OCI-LY1 (cell line): Measurements from ENCODE around the gene CTCFL.

ENCODE experiments used
- CTCF ChIP-seq: fragments of 200-600 bp; sonication (generic), shearing (Covaris generic); IDR thresholded peaks from 2 replicates; pipeline ENCODE4 v1.5.1; 2017; ENCODE audit warnings: mild to moderate bottlenecking, antibody characterized with exemption, low read length, moderate library complexity, mixed read lengths
- EZH2 ChIP-seq: fragments of 200-600 bp; sonication (generic), shearing (Covaris generic); IDR thresholded peaks from 2 replicates; pipeline ENCODE4 v1.8.0; 2017; ENCODE audit warnings: borderline replicate concordance, mixed run types, mild to moderate bottlenecking, antibody characterized with exemption, low read length, moderate library complexity, mixed read lengths

DNA sequence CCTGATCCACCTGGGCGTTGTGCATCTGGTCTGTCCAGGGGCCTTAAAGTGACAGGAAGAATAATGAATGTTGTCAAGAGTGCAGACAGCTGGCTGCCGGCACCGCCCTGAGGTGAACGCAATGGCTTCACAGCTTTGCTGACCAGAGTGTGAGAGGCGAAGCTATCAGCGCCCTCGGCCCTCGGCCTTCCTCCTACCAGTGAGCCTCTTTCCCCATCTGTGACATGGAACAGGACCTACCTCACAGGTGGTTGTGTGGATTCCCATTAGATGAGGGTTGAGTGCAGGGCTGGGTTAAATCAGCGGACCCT lies 54.8 kb downstream of the CTCFL start:
- TF ChIP-seq CTCF: no peak
- no peak for TF ChIP-seq EZH2
